Measurements from ENCODE around the gene SPATA31D1. TPM values are rescaled to one million over a fixed set of nuclear protein-coding genes. Genes with fewer than 3 reads are reported as not detected.

The SPATA31D1 gene
- total and polyA plus RNA-seq, 7 experiments from 2014 or later, result not detected

GRCh38 chr9:81969971-81970370 is 18.6 kb upstream of the SPATA31D1 start:
- Histone ChIP-seq H3K4me1 (ENCODE audit: control insufficient read depth in 2 of 2, insufficient read depth in 2 of 2, low read length in 2 of 2) (no peaks in the 10 kb centered on the region), H3K4me3 (ENCODE audit: low read length) (no peak overlapping the region), H3K27ac (ENCODE audit: low read depth, low read length) (no peak overlapping the region), H3K36me3 (ENCODE audit: control insufficient read depth in 2 of 3, insufficient read depth in 3 of 3, low read length in 3 of 3) (no peaks in the 10 kb centered on the region), H3K9me3 (ENCODE audit: control insufficient read depth in 2 of 3, low read length in 3 of 3) (no peaks in the 10 kb centered on the region), H3K27me3 (ENCODE audit: control insufficient read depth in 2 of 2, insufficient read depth in 2 of 2, low read length in 2 of 2) (no peaks in the 10 kb centered on the region)
- Mint-ChIP-seq H3K9me3 (peaks cover 0 to 17% (median 5%) of the 10 kb centered on the region in 11 donors), H3K27me3 (peaks cover 0 to 9% (median 0%) of the 10 kb centered on the region in 5 donors), H3K27ac (no peak overlapping the region), H3K4me3 (no peak overlapping the region), H3K4me1 (no peaks in the 10 kb centered on the region), H3K36me3 (no peaks in the 10 kb centered on the region)
- DNase-seq, result no peak
- intact Hi-C loops (cut with micrococcal nuclease), result no loop called here
- ChIA-PET CTCF (no interaction called here), POLR2A (no interaction called here)
- ATAC-seq, result no peak

- no peaks in the 10 kb centered on the region for H3K36me3 Mint-ChIP-seq
- H3K4me1 Mint-ChIP-seq, result no peaks in the 10 kb centered on the region
- ATAC-seq (no peak), DNase-seq (no peak)
- peaks cover 0 to 19% (median 11%) of the 10 kb centered on the region in 11 donors for H3K9me3 Mint-ChIP-seq
- intact Hi-C loops (cut with micrococcal nuclease), result no loop called here
- CTCF ChIA-PET, result no interaction called here
- POLR2A ChIA-PET, result no interaction called here
- no peaks in the 10 kb centered on the region for H3K27me3 ChIP-seq (ENCODE audit: control insufficient read depth in 2 of 2, insufficient read depth in 2 of 2, low read length in 2 of 2)
- no peaks in the 10 kb centered on the region for H3K36me3 ChIP-seq (ENCODE audit: control insufficient read depth in 2 of 3, insufficient read depth in 3 of 3, low read length in 3 of 3)
- H3K4me1 ChIP-seq (ENCODE audit: control insufficient read depth in 2 of 2, insufficient read depth in 2 of 2, low read length in 2 of 2), result no peaks in the 10 kb centered on the region
- H3K4me3 Mint-ChIP-seq, result no peak overlapping the region
- no peak overlapping the region for H3K4me3 ChIP-seq (ENCODE audit: low read length)
- no peak overlapping the region for H3K27ac Mint-ChIP-seq
- H3K27me3 Mint-ChIP-seq, result peaks cover 0 to 9% (median 0%) of the 10 kb centered on the region in 5 donors
- no peaks in the 10 kb centered on the region for H3K9me3 ChIP-seq (ENCODE audit: control insufficient read depth in 2 of 3, low read length in 3 of 3)
- H3K27ac ChIP-seq (ENCODE audit: low read depth, low read length), result no peak overlapping the region
These were observed 16.8 kb upstream of the SPATA31D1 start for GRCh38 chr9:81971727-81972126.

- Mint-ChIP-seq H3K4me1 (no peaks in the 10 kb centered on the region), H3K36me3 (no peaks in the 10 kb centered on the region), H3K4me3 (no peak overlapping the region), H3K27ac (no peak overlapping the region), H3K9me3 (peaks cover 0 to 17% (median 10%) of the 10 kb centered on the region in 11 donors), H3K27me3 (peaks cover 0 to 3% (median 0%) of the 10 kb centered on the region in 5 donors)
- no peak overlapping the region for H3K27ac ChIP-seq (ENCODE audit: low read depth, low read length)
- intact Hi-C loops (cut with micrococcal nuclease), result no loop called here
- H3K4me1 ChIP-seq (ENCODE audit: control insufficient read depth in 2 of 2, insufficient read depth in 2 of 2, low read length in 2 of 2), result no peaks in the 10 kb centered on the region
- H3K36me3 ChIP-seq (ENCODE audit: control insufficient read depth in 2 of 3, insufficient read depth in 3 of 3, low read length in 3 of 3), result no peaks in the 10 kb centered on the region
- ChIA-PET CTCF (no interaction called here), POLR2A (no interaction called here)
- H3K4me3 ChIP-seq (ENCODE audit: low read length), result no peak overlapping the region
- DNase-seq, result no peak
- no peaks in the 10 kb centered on the region for H3K9me3 ChIP-seq (ENCODE audit: control insufficient read depth in 2 of 3, low read length in 3 of 3)
- ATAC-seq, result no peak
- no peaks in the 10 kb centered on the region for H3K27me3 ChIP-seq (ENCODE audit: control insufficient read depth in 2 of 2, insufficient read depth in 2 of 2, low read length in 2 of 2)
These were observed 13.8 kb upstream of the SPATA31D1 start for GRCh38 chr9:81974764-81975163.

- Mint-ChIP-seq H3K9me3 (peaks cover 0 to 17% (median 6%) of the 10 kb centered on the region in 11 donors), H3K36me3 (no peaks in the 10 kb centered on the region), H3K4me1 (no peaks in the 10 kb centered on the region), H3K4me3 (no peak overlapping the region), H3K27ac (no peak overlapping the region), H3K27me3 (no peaks in the 10 kb centered on the region)
- H3K4me3 ChIP-seq (ENCODE audit: low read length), result no peak overlapping the region
- DNase-seq (no peak), ATAC-seq (no peak)
- H3K36me3 ChIP-seq (ENCODE audit: control insufficient read depth in 2 of 3, insufficient read depth in 3 of 3, low read length in 3 of 3), result no peaks in the 10 kb centered on the region
- intact Hi-C loops (cut with micrococcal nuclease), result no loop called here
- no peaks in the 10 kb centered on the region for H3K27me3 ChIP-seq (ENCODE audit: control insufficient read depth in 2 of 2, insufficient read depth in 2 of 2, low read length in 2 of 2)
- H3K9me3 ChIP-seq (ENCODE audit: control insufficient read depth in 2 of 3, low read length in 3 of 3), result no peaks in the 10 kb centered on the region
- ChIA-PET POLR2A (no interaction called here), CTCF (no interaction called here)
- no peak overlapping the region for H3K27ac ChIP-seq (ENCODE audit: low read depth, low read length)
- H3K4me1 ChIP-seq (ENCODE audit: control insufficient read depth in 2 of 2, insufficient read depth in 2 of 2, low read length in 2 of 2), result no peaks in the 10 kb centered on the region
These were observed 12.2 kb upstream of the SPATA31D1 start for GRCh38 chr9:81976351-81976750.

- Mint-ChIP-seq H3K9me3 (peaks cover 0 to 17% (median 6%) of the 10 kb centered on the region in 11 donors), H3K27ac (no peak overlapping the region), H3K36me3 (no peaks in the 10 kb centered on the region), H3K27me3 (no peaks in the 10 kb centered on the region), H3K4me3 (no peak overlapping the region), H3K4me1 (no peaks in the 10 kb centered on the region)
- Histone ChIP-seq H3K4me3 (ENCODE audit: low read length) (no peak overlapping the region), H3K27me3 (ENCODE audit: control insufficient read depth in 2 of 2, insufficient read depth in 2 of 2, low read length in 2 of 2) (no peaks in the 10 kb centered on the region), H3K27ac (ENCODE audit: low read depth, low read length) (no peak overlapping the region), H3K36me3 (ENCODE audit: control insufficient read depth in 2 of 3, insufficient read depth in 3 of 3, low read length in 3 of 3) (no peaks in the 10 kb centered on the region), H3K4me1 (ENCODE audit: control insufficient read depth in 2 of 2, insufficient read depth in 2 of 2, low read length in 2 of 2) (no peaks in the 10 kb centered on the region), H3K9me3 (ENCODE audit: control insufficient read depth in 2 of 3, low read length in 3 of 3) (no peaks in the 10 kb centered on the region)
- no peak for DNase-seq
- intact Hi-C loops (cut with micrococcal nuclease), result no loop called here
- CTCF ChIA-PET, result no interaction called here
- ATAC-seq, result no peak
- POLR2A ChIA-PET, result no interaction called here
These were observed 9.4 kb upstream of the SPATA31D1 start for GRCh38 chr9:81979196-81979595.

GRCh38 chr9:81980568-81980967 is 8.0 kb upstream of the SPATA31D1 start:
- peaks cover 0 to 12% (median 4%) of the 10 kb centered on the region in 11 donors for H3K9me3 Mint-ChIP-seq
- intact Hi-C loops (cut with micrococcal nuclease), result no loop called here
- H3K9me3 ChIP-seq (ENCODE audit: control insufficient read depth in 2 of 3, low read length in 3 of 3), result no peaks in the 10 kb centered on the region
- H3K27me3 Mint-ChIP-seq, result no peaks in the 10 kb centered on the region
- H3K36me3 ChIP-seq (ENCODE audit: control insufficient read depth in 2 of 3, insufficient read depth in 3 of 3, low read length in 3 of 3), result no peaks in the 10 kb centered on the region
- DNase-seq (no peak), ATAC-seq (no peak)
- no peak overlapping the region for H3K4me3 Mint-ChIP-seq
- CTCF ChIA-PET, result no interaction called here
- no peaks in the 10 kb centered on the region for H3K27me3 ChIP-seq (ENCODE audit: control insufficient read depth in 2 of 2, insufficient read depth in 2 of 2, low read length in 2 of 2)
- POLR2A ChIA-PET, result no interaction called here
- no peak overlapping the region for H3K27ac ChIP-seq (ENCODE audit: low read depth, low read length)
- no peak overlapping the region for H3K27ac Mint-ChIP-seq
- no peak overlapping the region for H3K4me3 ChIP-seq (ENCODE audit: low read length)
- H3K36me3 Mint-ChIP-seq, result no peaks in the 10 kb centered on the region
- no peaks in the 10 kb centered on the region for H3K4me1 Mint-ChIP-seq
- H3K4me1 ChIP-seq (ENCODE audit: control insufficient read depth in 2 of 2, insufficient read depth in 2 of 2, low read length in 2 of 2), result no peaks in the 10 kb centered on the region

GRCh38 chr9:81981883-81982282 is 6.7 kb upstream of the SPATA31D1 start:
- CTCF ChIA-PET, result no interaction called here
- Mint-ChIP-seq H3K27ac (no peak overlapping the region), H3K4me1 (no peaks in the 10 kb centered on the region), H3K9me3 (peaks cover 0 to 9% (median 3%) of the 10 kb centered on the region in 11 donors), H3K36me3 (no peaks in the 10 kb centered on the region), H3K27me3 (no peaks in the 10 kb centered on the region), H3K4me3 (no peak overlapping the region)
- Histone ChIP-seq H3K27ac (ENCODE audit: low read depth, low read length) (no peak overlapping the region), H3K36me3 (ENCODE audit: control insufficient read depth in 2 of 3, insufficient read depth in 3 of 3, low read length in 3 of 3) (no peaks in the 10 kb centered on the region), H3K27me3 (ENCODE audit: control insufficient read depth in 2 of 2, insufficient read depth in 2 of 2, low read length in 2 of 2) (no peaks in the 10 kb centered on the region), H3K4me3 (ENCODE audit: low read length) (no peak overlapping the region), H3K4me1 (ENCODE audit: control insufficient read depth in 2 of 2, insufficient read depth in 2 of 2, low read length in 2 of 2) (no peaks in the 10 kb centered on the region), H3K9me3 (ENCODE audit: control insufficient read depth in 2 of 3, low read length in 3 of 3) (no peaks in the 10 kb centered on the region)
- POLR2A ChIA-PET, result no interaction called here
- intact Hi-C loops (cut with micrococcal nuclease), result no loop called here
- DNase-seq (no peak), ATAC-seq (no peak)

Measured in naive thymus-derived CD4-positive, alpha-beta T cell (primary cell).